CD4-positive, alpha-beta T cell (primary cell): ENCODE data around the gene ICAM2. TPM values are rescaled to one million over a fixed set of nuclear protein-coding genes. Genes with fewer than 3 reads are reported as not detected.

Experiments used
- ATAC-seq: fragments of 200-7000 bp; cut with Tn5 transposase; one replicate; pipeline ENCODE4 v1.10.0; 2022; ENCODE audit warnings: mild to moderate bottlenecking; ENCODE audit not compliant: poor library complexity
- CTCF ChIA-PET: fragments of 350-600 bp; sonication (Branson Sonifier 250); formaldehyde crosslinking; loops from one replicate; lab custom pipeline; 2021; ENCODE audit warnings: antibody characterized with exemption, inconsistent platforms; lab: Charles Lee
- POLR2A ChIA-PET: fragments of 350-600 bp; sonication (Branson Sonifier 250); formaldehyde crosslinking; loops from one replicate; lab custom pipeline; 2021; ENCODE audit warnings: antibody characterized with exemption, inconsistent platforms; lab: Charles Lee
- DNase-seq, 14 experiments: peaks; one replicate each; pipeline ENCODE4 v3.0.0-alpha.2; 2013 to 2020; ENCODE audit warnings: mixed read lengths in 2 of 14
- H3K27ac ChIP-seq, 2 donors: one replicate each; pipeline versions ENCODE4 v1.5.1 to v1.7.0; 2013; ENCODE audit warnings: low read length in 2 of 2, low read depth in 1 of 2, mild to moderate bottlenecking in 1 of 2
- H3K27me3 ChIP-seq, 2 experiments: 1 replicate in 1 of 2; 2 replicates in 1 of 2; pipeline versions ENCODE4 v1.6.1 to v1.7.0; 2013; ENCODE audit warnings: low read length in 2 of 2, control low read depth in 1 of 2, mild to moderate bottlenecking in 1 of 2, moderate library complexity in 1 of 2; ENCODE audit not compliant: insufficient read depth in 2 of 2, control insufficient read depth in 1 of 2
- H3K36me3 ChIP-seq: one replicate; pipeline ENCODE4 v1.6.1; 2013; ENCODE audit warnings: low read length, control low read depth; ENCODE audit not compliant: insufficient read depth
- H3K4me1 ChIP-seq: one replicate; pipeline ENCODE4 v1.6.1; 2013; ENCODE audit warnings: low read length, control low read depth; ENCODE audit not compliant: insufficient read depth
- H3K4me3 ChIP-seq: one replicate; pipeline ENCODE4 v1.5.1; 2013; ENCODE audit warnings: mild to moderate bottlenecking, low read length, moderate library complexity
- H3K9me3 ChIP-seq, 2 experiments: 1 replicate in 1 of 2; 2 replicates in 1 of 2; pipeline versions ENCODE4 v1.6.1 to v1.7.0; 2013; ENCODE audit warnings: low read length in 2 of 2, mild to moderate bottlenecking in 2 of 2, control low read depth in 1 of 2, moderate library complexity in 1 of 2; ENCODE audit not compliant: control insufficient read depth in 1 of 2, insufficient read depth in 1 of 2
- H3K27ac Mint-ChIP-seq: one replicate; pipeline ENCODE4 v1.8.0; 2020; ENCODE audit warnings: mixed read lengths
- H3K27me3 Mint-ChIP-seq: one replicate; pipeline ENCODE4 v1.8.0; 2021; ENCODE audit warnings: mixed read lengths
- H3K36me3 Mint-ChIP-seq: one replicate; pipeline ENCODE4 v1.8.0; 2021; ENCODE audit warnings: low read depth, mixed read lengths
- H3K4me1 Mint-ChIP-seq: one replicate; pipeline ENCODE4 v1.8.0; 2021; ENCODE audit warnings: low read depth, mixed read lengths
- H3K4me3 Mint-ChIP-seq: one replicate; pipeline ENCODE4 v1.8.0; 2020; ENCODE audit warnings: mild to moderate bottlenecking, mixed read lengths
- H3K9me3 Mint-ChIP-seq: one replicate; pipeline ENCODE4 v1.8.0; 2020; ENCODE audit warnings: mixed read lengths
- CTCF ChIP-seq: fragments of 200-600 bp; IDR thresholded peaks from one replicate; pipeline ENCODE4 v1.8.0; 2022; ENCODE audit warnings: antibody characterized with exemption, mild to moderate bottlenecking
- intact Hi-C, 2 experiments: fragments of 100-400 bp; cut with DNase I in 1 of 2; cut with micrococcal nuclease in 1 of 2; formaldehyde crosslinking; loops; one replicate each; pipeline versions ENCODE4 v1.15.1 to v1.9.0; 2023 to 2025; cut with DNase I, micrococcal nuclease
- total RNA-seq, 174 experiments: library from RNA in 2 of 174; stranded (reverse) in 2 of 174; gene quantifications; one replicate each; pipeline ENCODE4 v1.2.3 and lab custom pipeline; 2021 to 2026

ICAM2 gene
- total RNA-seq, 2 experiments from 2014 or later: 50.6 to 54.7 TPM

- DNase-seq: no peak
- no peak overlapping the region for H3K4me3 Mint-ChIP-seq
- H3K27ac ChIP-seq: no peak overlapping the region
- H3K27me3 Mint-ChIP-seq: no peaks in the 10 kb centered on the region
- ChIA-PET CTCF (interaction anchor here (1.0 kb wide), 1 partner anchor 16 kb away, joined by 3 read pairs; no protein-coding TSS in a partner anchor), POLR2A (no interaction called here)
- no peak overlapping the region for H3K4me3 ChIP-seq
- intact Hi-C loops: no loop called here
- no peaks in the 10 kb centered on the region for H3K9me3 ChIP-seq
- TF ChIP-seq CTCF: no peak
- H3K36me3 Mint-ChIP-seq: no peaks in the 10 kb centered on the region
- peaks cover 0 to 3% of the 10 kb centered on the region in 2 experiments for H3K27me3 ChIP-seq
- H3K9me3 Mint-ChIP-seq: no peaks in the 10 kb centered on the region
- no peaks in the 10 kb centered on the region for H3K4me1 ChIP-seq
- ATAC-seq: no peak
- no peaks in the 10 kb centered on the region for H3K36me3 ChIP-seq
- H3K4me1 Mint-ChIP-seq: no peaks in the 10 kb centered on the region
- no peak overlapping the region for H3K27ac Mint-ChIP-seq
These were observed 45.7 kb downstream of the ICAM2 start for GRCh38 chr17:63974594-63975192.

GRCh38 chr17:63973930-63974593, 46.4 kb downstream of the ICAM2 start:
- H3K4me1 ChIP-seq: no peaks in the 10 kb centered on the region
- Mint-ChIP-seq H3K36me3 (no peaks in the 10 kb centered on the region), H3K9me3 (no peaks in the 10 kb centered on the region), H3K4me3 (no peak overlapping the region), H3K27ac (no peak overlapping the region), H3K27me3 (no peaks in the 10 kb centered on the region), H3K4me1 (no peaks in the 10 kb centered on the region)
- H3K4me3 ChIP-seq: no peak overlapping the region
- peaks cover 0 to 3% of the 10 kb centered on the region in 2 experiments for H3K27me3 ChIP-seq
- no peak for TF ChIP-seq CTCF
- H3K9me3 ChIP-seq: no peaks in the 10 kb centered on the region
- POLR2A ChIA-PET: no interaction called here
- no peak overlapping the region for H3K27ac ChIP-seq
- no peaks in the 10 kb centered on the region for H3K36me3 ChIP-seq
- DNase-seq: no peak
- CTCF ChIA-PET: interaction anchor here (1.0 kb wide), 1 partner anchor 17 kb away, joined by 3 read pairs; no protein-coding TSS in a partner anchor
- ATAC-seq: no peak
- intact Hi-C loops: no loop called here

DNA sequence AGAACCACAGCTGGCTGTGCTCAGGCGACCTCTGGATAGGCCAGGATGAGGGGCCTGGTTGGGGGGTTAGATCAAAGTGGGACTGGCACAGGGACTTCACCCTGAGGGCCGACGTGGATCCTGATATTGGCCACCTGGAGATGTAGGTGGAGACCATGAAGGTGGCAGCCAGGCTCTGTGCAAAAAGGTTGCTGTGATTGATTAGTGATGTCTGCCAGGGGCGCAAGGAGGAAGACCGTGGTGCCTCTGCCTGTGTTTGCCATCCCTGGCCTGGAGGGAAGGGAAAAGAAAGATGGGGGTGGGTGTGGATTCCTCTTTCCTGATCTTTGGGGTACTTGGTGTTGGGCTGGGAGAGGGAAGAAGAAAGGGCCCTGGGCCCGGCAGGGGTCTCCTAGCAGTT, 47.2 kb downstream of the ICAM2 start:
- DNase-seq (no peak), ATAC-seq (no peak)
- H3K4me1 ChIP-seq: no peaks in the 10 kb centered on the region
- Mint-ChIP-seq H3K27ac (no peak overlapping the region), H3K4me3 (no peak overlapping the region), H3K27me3 (no peaks in the 10 kb centered on the region), H3K9me3 (no peaks in the 10 kb centered on the region), H3K4me1 (no peaks in the 10 kb centered on the region), H3K36me3 (no peaks in the 10 kb centered on the region)
- no peak overlapping the region for H3K27ac ChIP-seq
- peaks cover 0 to 3% of the 10 kb centered on the region in 2 experiments for H3K27me3 ChIP-seq
- H3K9me3 ChIP-seq: no peaks in the 10 kb centered on the region
- ChIA-PET CTCF (no interaction called here), POLR2A (no interaction called here)
- intact Hi-C loops: no loop called here
- TF ChIP-seq CTCF: no peak
- H3K4me3 ChIP-seq: no peak overlapping the region
- H3K36me3 ChIP-seq: no peaks in the 10 kb centered on the region
